OCI-LY3 (cell line): ENCODE results near the gene IL1R1.

Experiments used
- H2AFZ ChIP-seq: fragments of 200-600, 300-600 bp; shearing (Covaris generic); 2 replicates; pipeline ENCODE4 v1.6.0; 2014; ENCODE audit warnings: antibody characterized with exemption, low read depth, low read length
- H3K27ac ChIP-seq: fragments of 200-600, 300-600 bp; sonication (generic); 2 replicates; pipeline ENCODE4 v1.5.1; 2014; ENCODE audit warnings: mild to moderate bottlenecking, low read length, moderate library complexity, mixed read lengths
- H3K27me3 ChIP-seq: fragments of 200-600, 300-600 bp; sonication (generic); 2 replicates; pipeline ENCODE4 v1.6.1; 2014; ENCODE audit warnings: low read depth, low read length, mixed read lengths
- H3K36me3 ChIP-seq: fragments of 200-600, 300-600 bp; sonication (generic); replicated peaks from 2 replicates; pipeline ENCODE3; 2014; ENCODE audit warnings: low read depth, low read length, mixed read lengths
- H3K4me1 ChIP-seq: fragments of 300-600, 200-600 bp; sonication (generic); 2 replicates; pipeline ENCODE4 v1.6.1; 2014; ENCODE audit warnings: low read length, mixed read lengths
- H3K4me2 ChIP-seq: fragments of 200-600, 300-600 bp; sonication (generic); 2 replicates; pipeline ENCODE4 v1.6.1; 2014; ENCODE audit warnings: low read length, mixed read lengths
- H3K4me3 ChIP-seq: fragments of 300-600, 200-600 bp; sonication (generic); 2 replicates; pipeline ENCODE4 v1.5.1; 2014; ENCODE audit warnings: antibody characterized with exemption, mild to moderate bottlenecking, low read length, moderate library complexity
- H3K79me2 ChIP-seq: fragments of 300-600, 200-600 bp; shearing (Covaris generic); 2 replicates; pipeline ENCODE4 v1.6.1; 2014; ENCODE audit warnings: mild to moderate bottlenecking, low read length, mixed read lengths
- H3K9ac ChIP-seq: fragments of 300-600, 200-600 bp; shearing (Covaris generic); 2 replicates; pipeline ENCODE4 v1.6.0; 2014; ENCODE audit warnings: mild to moderate bottlenecking, low read length, moderate library complexity
- H3K9me3 ChIP-seq: fragments of 200-600, 300-600 bp; shearing (Covaris generic); 2 replicates; pipeline ENCODE4 v1.6.1; 2014; ENCODE audit warnings: low read length, mixed read lengths; ENCODE audit not compliant: insufficient read depth
- H4K20me1 ChIP-seq: fragments of 200-600, 300-600 bp; sonication (generic); 2 replicates; pipeline ENCODE4 v1.6.1; 2016; ENCODE audit warnings: low read length, mixed read lengths; ENCODE audit not compliant: insufficient read depth
- EZH2phosphoT487 ChIP-seq: fragments of 200-600 bp; shearing (Covaris generic); IDR thresholded peaks from 2 replicates; pipeline ENCODE4 v1.6.1; 2018; ENCODE audit warnings: antibody characterized with exemption, mixed run types, low read depth
- TF ChIP-seq, protein P1 (sequence below): fragments of 200-600, 300-600 bp; sonication (generic); IDR thresholded peaks from 2 replicates; pipeline ENCODE4 v1.5.1; 2014; ENCODE audit warnings: antibody characterized with exemption, low read length, low read depth

Gene IL1R1

DNA sequence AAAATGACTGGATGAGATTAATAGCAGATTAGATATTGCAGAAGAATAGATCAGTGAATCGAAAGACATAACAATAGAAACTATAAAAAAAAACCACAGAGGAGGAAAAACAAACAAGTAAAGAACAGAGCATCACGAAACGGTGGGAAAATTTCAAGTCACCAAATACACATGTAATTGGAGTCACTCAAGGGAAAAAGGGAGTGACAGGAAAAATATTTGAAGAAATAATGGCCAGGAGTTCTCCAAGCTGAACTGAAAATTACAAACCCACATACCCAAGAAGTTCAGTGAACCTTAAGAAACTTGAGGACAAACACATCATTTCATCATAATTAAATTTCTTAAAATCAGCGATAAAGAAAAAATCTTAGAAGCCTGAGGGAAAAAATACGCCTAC lies 11.0 kb upstream of the IL1R1 start:
- no peak overlapping the region for H3K4me3 ChIP-seq
- no peaks in the 10 kb centered on the region for H3K79me2 ChIP-seq
- no peak overlapping the region for H2AFZ ChIP-seq
- no peak overlapping the region for H3K4me2 ChIP-seq
- H4K20me1 ChIP-seq = no peaks in the 10 kb centered on the region
- no peak overlapping the region for H3K27ac ChIP-seq
- TF ChIP-seq, protein P1, sequence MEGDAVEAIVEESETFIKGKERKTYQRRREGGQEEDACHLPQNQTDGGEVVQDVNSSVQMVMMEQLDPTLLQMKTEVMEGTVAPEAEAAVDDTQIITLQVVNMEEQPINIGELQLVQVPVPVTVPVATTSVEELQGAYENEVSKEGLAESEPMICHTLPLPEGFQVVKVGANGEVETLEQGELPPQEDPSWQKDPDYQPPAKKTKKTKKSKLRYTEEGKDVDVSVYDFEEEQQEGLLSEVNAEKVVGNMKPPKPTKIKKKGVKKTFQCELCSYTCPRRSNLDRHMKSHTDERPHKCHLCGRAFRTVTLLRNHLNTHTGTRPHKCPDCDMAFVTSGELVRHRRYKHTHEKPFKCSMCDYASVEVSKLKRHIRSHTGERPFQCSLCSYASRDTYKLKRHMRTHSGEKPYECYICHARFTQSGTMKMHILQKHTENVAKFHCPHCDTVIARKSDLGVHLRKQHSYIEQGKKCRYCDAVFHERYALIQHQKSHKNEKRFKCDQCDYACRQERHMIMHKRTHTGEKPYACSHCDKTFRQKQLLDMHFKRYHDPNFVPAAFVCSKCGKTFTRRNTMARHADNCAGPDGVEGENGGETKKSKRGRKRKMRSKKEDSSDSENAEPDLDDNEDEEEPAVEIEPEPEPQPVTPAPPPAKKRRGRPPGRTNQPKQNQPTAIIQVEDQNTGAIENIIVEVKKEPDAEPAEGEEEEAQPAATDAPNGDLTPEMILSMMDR = no peak
- no peak for TF ChIP-seq EZH2phosphoT487
- no peaks in the 10 kb centered on the region for H3K9me3 ChIP-seq
- H3K4me1 ChIP-seq = no peaks in the 10 kb centered on the region
- H3K36me3 ChIP-seq = no peaks in the 10 kb centered on the region
- no peaks in the 10 kb centered on the region for H3K27me3 ChIP-seq
- H3K9ac ChIP-seq = no peak overlapping the region

DNA sequence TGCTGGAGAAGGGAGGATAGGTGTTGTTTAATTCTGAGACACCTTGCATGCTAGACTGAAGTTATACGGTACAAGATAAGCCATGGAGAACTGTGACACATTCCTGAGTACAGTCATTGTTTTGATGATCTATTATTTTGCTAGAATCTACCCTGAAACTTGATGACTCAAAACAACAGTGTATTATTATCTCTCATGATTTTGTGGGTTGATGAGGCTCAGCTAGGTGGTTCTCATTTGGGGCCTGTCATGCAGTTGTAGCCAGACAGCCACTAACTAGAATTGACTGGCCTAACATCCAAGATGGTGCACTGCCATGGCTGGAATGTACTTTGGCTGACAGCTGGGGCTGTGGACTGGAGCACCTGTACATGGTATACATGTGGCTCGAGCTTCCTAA lies 5.4 kb upstream of the IL1R1 start:
- Histone ChIP-seq H2AFZ (no peak overlapping the region), H3K27ac (no peak overlapping the region), H3K4me2 (no peak overlapping the region), H3K27me3 (no peaks in the 10 kb centered on the region), H3K9ac (no peak overlapping the region), H3K79me2 (no peaks in the 10 kb centered on the region), H3K36me3 (no peaks in the 10 kb centered on the region), H4K20me1 (no peaks in the 10 kb centered on the region), H3K9me3 (no peaks in the 10 kb centered on the region), H3K4me3 (no peak overlapping the region), H3K4me1 (peaks cover 3% of the 10 kb centered on the region; the same call in 1 of the 2 replicates)
- no peak for TF ChIP-seq EZH2phosphoT487
- TF ChIP-seq, protein P1 = no peak

DNA sequence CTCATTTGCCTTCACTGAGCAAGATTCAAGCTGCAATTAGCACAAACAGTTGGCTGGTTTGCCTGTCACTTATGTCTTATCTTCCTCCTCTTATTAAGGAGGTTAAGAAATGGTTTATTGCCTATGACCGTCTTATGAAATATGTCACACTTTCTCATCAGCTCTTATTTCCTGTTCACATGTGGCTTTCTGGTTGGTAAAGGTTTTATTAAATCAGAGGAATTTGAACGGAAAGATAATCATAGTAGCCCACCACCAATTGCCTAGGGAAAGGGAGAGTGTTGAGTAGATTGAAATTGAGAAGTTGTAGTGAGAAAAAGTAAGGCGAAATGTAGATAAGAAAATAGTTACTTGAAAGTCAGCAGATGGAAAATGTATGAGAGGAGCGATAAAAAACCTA lies 4.2 kb upstream of the IL1R1 start:
- Histone ChIP-seq H3K9ac (no peak overlapping the region), H4K20me1 (no peaks in the 10 kb centered on the region), H3K36me3 (no peaks in the 10 kb centered on the region), H3K27ac (no peak overlapping the region), H3K4me2 (no peak overlapping the region), H2AFZ (no peak overlapping the region), H3K4me1 (peaks cover 3% of the 10 kb centered on the region; the same call in 1 of the 2 replicates), H3K27me3 (no peaks in the 10 kb centered on the region), H3K79me2 (no peaks in the 10 kb centered on the region), H3K4me3 (no peak overlapping the region), H3K9me3 (no peaks in the 10 kb centered on the region)
- TF ChIP-seq, protein P1 = no peak
- TF ChIP-seq EZH2phosphoT487 = no peak

DNA sequence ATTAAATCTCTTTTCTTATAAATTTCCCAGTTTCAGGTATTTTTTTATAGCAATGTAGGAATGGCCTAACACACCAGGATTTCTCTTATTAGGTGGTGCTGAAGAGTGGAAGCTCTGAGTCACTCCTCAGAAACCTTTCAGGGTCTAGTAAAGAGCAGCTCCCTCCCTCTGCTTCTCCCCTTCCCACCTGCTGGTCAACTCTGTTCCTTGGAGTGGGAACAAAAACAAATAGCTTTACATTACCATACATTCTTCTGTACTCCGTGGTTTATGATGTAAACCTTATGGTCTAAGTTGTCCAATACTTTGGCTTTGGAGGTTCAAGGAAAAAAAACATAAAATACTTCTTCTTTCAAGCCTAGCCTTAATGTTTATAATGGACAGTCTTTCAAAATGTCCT lies 2.7 kb upstream of the IL1R1 start:
- TF ChIP-seq EZH2phosphoT487 = no peak
- TF ChIP-seq, protein P1 = no peak

More for the DNA sequence above, 2.7 kb upstream of the IL1R1 start:
- H3K4me3 ChIP-seq = no peak overlapping the region
- H3K9me3 ChIP-seq = no peaks in the 10 kb centered on the region; the same call in 1 of the 2 replicates
- no peak overlapping the region for H2AFZ ChIP-seq
- H4K20me1 ChIP-seq = no peaks in the 10 kb centered on the region
- no peaks in the 10 kb centered on the region for H3K27me3 ChIP-seq
- H3K27ac ChIP-seq = no peak overlapping the region
- no peak overlapping the region for H3K4me2 ChIP-seq
- H3K36me3 ChIP-seq = no peaks in the 10 kb centered on the region
- no peak overlapping the region for H3K9ac ChIP-seq
- H3K79me2 ChIP-seq = no peaks in the 10 kb centered on the region
- peaks cover 3% of the 10 kb centered on the region; the same call in 1 of the 2 replicates for H3K4me1 ChIP-seq
